ENCODE results near the gene ANGPTL4. TPM values are rescaled to one million over a fixed set of nuclear protein-coding genes. Genes with fewer than 3 reads are reported as not detected.

The ANGPTL4 gene
- total and polyA plus RNA-seq, 10 donors: 1.8 to 28.3 (median 8.6) TPM

- Histone ChIP-seq H3K27ac (peak overlapping the region in 3 of 8 donors; percentile 11 to 56 (median 30)), H3K4me1 (peaks cover 0 to 69% (median 39%) of the 10 kb centered on the region in 6 donors), H3K27me3 (replicated peaks in 1 of 7) (no peaks in the 10 kb centered on the region), H3K36me3 (peaks cover 0 to 89% (median 45%) of the 10 kb centered on the region in 6 donors), H3K9me3 (no peaks in the 10 kb centered on the region), H3K4me3 (no peak overlapping the region)
- DNase-seq: no peak
- WGBS, 5 donors: 88 to 96% (median 94%) methylated on average over 26 to 34 of the region's 34 CpGs
- intact Hi-C loops (cut with DNase I; ENCODE audit: low total_unique reads): loop anchor here (10.0 kb wide), 1 partner anchor 45 kb away; no protein-coding TSS in a partner anchor
- no peak for TF ChIP-seq POLR2A (IDR thresholded peaks at IDR 0.05)
- TF ChIP-seq CTCF (IDR thresholded peaks at IDR 0.05 in 8 of 11, conservative IDR thresholded peaks at IDR 0.05 in 3 of 11): no peak
- peak in 1 of 3 donors; percentile 35 for TF ChIP-seq POLR2AphosphoS5 (IDR thresholded peaks at IDR 0.05)
Measured at GRCh38 chr19:8399681-8400188, 35.8 kb downstream of the ANGPTL4 start.

- TF ChIP-seq CTCF (IDR thresholded peaks at IDR 0.05 in 8 of 11, conservative IDR thresholded peaks at IDR 0.05 in 3 of 11): no peak
- peak in 2 of 3 donors; percentile 23 to 63 for TF ChIP-seq POLR2AphosphoS5 (IDR thresholded peaks at IDR 0.05)
- no peak for DNase-seq
- Histone ChIP-seq H3K27ac (peak overlapping the region in 3 of 8 donors; percentile 18 to 54 (median 51)), H3K4me1 (peaks cover 0 to 50% (median 22%) of the 10 kb centered on the region in 6 donors), H3K36me3 (peaks cover 0 to 91% (median 56%) of the 10 kb centered on the region in 6 donors), H3K27me3 (replicated peaks in 1 of 7) (no peaks in the 10 kb centered on the region), H3K4me3 (no peak overlapping the region), H3K9me3 (no peaks in the 10 kb centered on the region)
- intact Hi-C loops (cut with DNase I; ENCODE audit: low total_unique reads): loop anchor here (10.0 kb wide), 1 partner anchor 47 kb away; no protein-coding TSS in a partner anchor
- 92 to 97% (median 95%) methylated on average over 16 to 21 of the region's 21 CpGs for WGBS, 5 donors
Measured at GRCh38 chr19:8401981-8402411, 38.0 kb downstream of the ANGPTL4 start.

DNA sequence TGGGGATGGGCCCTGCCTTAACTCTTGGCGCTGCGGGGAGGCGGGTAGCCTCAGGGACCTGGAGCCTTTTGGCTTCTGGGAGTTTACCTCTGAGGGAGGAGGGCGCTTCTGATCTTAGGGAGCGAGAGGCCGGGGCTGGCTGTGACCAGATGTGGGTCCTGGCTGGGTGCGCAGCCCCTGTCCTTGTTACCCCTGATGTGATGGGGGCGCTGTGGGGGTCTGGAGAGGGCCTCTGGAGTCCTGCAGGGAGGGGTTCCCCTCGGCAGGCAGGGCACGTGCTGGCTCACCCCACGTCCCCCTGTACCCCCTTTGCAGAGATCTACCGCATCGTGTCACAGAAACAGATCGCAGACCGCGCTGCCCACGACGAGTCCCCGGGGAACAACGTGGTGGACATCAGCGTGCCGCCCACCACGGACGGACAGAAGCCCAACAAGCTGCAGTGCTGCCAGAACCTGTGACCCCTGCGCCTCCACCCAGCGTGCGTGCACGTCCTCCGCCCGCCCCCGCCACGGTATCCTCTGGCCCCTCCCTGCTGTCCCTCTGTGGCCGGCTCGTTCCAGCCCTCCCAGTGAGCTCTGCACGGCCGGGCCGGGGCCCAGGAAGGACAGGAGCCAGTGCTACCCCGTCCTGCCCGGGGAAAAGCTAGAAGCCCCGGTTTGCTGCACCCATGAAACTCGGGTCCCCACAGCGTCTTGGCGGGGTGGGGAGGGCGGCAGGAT, 39.3 kb downstream of the ANGPTL4 start:
- Histone ChIP-seq H3K27ac (peak overlapping the region in 4 of 8 donors; percentile 3 to 46 (median 18)), H3K4me3 (no peak overlapping the region), H3K4me1 (peaks cover 0 to 37% (median 11%) of the 10 kb centered on the region in 6 donors), H3K27me3 (replicated peaks in 1 of 7) (no peaks in the 10 kb centered on the region), H3K36me3 (peaks cover 0 to 83% (median 56%) of the 10 kb centered on the region in 6 donors), H3K9me3 (no peaks in the 10 kb centered on the region)
- intact Hi-C loops (cut with DNase I; ENCODE audit: low total_unique reads): loop anchor here (10.0 kb wide), 1 partner anchor 48 kb away; no protein-coding TSS in a partner anchor
- TF ChIP-seq POLR2AphosphoS5 (IDR thresholded peaks at IDR 0.05) (peak in 2 of 3 donors; percentile 12 to 39), POLR2A (IDR thresholded peaks at IDR 0.05) (no peak), CTCF (IDR thresholded peaks at IDR 0.05 in 8 of 11, conservative IDR thresholded peaks at IDR 0.05 in 3 of 11) (no peak)
- 93 to 96% (median 94%) methylated on average over 15 to 44 of the region's 44 CpGs for WGBS, 5 donors
- no peak for DNase-seq

- H3K4me1 ChIP-seq: peaks cover 0 to 32% (median 6%) of the 10 kb centered on the region in 6 donors
- 90 to 96% (median 93%) methylated on average over 15 to 24 of the region's 24 CpGs for WGBS, 5 donors
- DNase-seq: no peak
- no peak overlapping the region for H3K4me3 ChIP-seq
- H3K9me3 ChIP-seq: no peaks in the 10 kb centered on the region
- peak overlapping the region in 1 of 8 donors; percentile 46 for H3K27ac ChIP-seq
- peaks cover 0 to 78% (median 56%) of the 10 kb centered on the region in 6 donors for H3K36me3 ChIP-seq
- no peak for TF ChIP-seq POLR2A (IDR thresholded peaks at IDR 0.05)
- no peak for TF ChIP-seq POLR2AphosphoS5 (IDR thresholded peaks at IDR 0.05)
- no peak for TF ChIP-seq CTCF (IDR thresholded peaks at IDR 0.05 in 8 of 11, conservative IDR thresholded peaks at IDR 0.05 in 3 of 11)
- intact Hi-C loops (cut with DNase I; ENCODE audit: low total_unique reads): loop anchor here (10.0 kb wide), 1 partner anchor 49 kb away; no protein-coding TSS in a partner anchor
- no peaks in the 10 kb centered on the region for H3K27me3 ChIP-seq (replicated peaks in 1 of 7)
Measured at GRCh38 chr19:8403820-8404109, 39.8 kb downstream of the ANGPTL4 start.
